HG03064 (cell line): ENCODE measurements around the gene FGA.
"Not testable (repeated sequence)": the region's sequence is repeated elsewhere in the genome, so short reads cannot be mapped to it uniquely, and the experiment has no call there.

Experiments used
- ATAC-seq: cut with Tn5 transposase; IDR thresholded peaks from one replicate; pipeline ENCODE4 v1.9.1; 2021; ENCODE audit warnings: low read depth; ENCODE audit not compliant: unreplicated experiment

FGA gene

DNA sequence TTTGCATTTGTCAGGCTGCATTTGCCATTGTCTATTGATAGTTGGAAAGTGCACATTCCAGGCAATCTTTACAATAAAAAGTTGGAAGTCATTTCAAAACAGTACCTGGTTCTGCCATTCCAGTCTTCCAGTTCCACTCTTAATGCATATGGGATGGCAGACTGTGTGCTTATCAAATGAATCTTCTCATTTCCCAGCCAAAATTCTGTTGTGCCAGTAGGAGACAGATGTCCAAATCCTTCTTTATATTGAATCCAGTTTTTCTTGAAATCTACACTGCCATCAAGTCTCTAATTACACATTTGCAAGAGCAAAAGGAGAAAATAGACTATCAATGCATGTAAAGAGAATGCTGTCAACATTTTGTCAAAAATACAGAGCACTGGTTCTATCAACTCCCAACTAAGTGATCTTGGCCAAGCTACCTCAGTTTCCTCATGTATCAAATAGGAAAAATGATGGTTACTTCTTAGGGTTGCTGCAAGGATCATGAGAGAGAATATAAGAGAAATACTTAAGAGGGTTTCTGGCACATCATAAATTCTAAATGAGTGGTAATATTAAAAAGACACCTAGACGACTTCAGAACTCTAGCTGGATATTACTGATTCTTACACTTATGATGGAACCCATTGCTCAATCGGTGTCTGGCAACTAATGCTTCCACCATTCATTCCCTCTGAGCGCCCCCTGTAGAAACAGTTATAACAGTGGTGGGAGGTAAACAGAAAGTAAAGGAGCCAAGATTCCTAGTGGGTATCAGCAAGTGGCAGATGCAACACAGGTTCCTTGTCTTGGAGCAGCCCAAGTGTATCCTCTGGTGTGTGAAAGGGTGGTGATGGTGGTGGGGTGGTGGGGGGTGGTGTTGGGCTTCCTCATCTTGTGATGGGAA is 18.1 kb upstream of the FGA start:
- no peak for ATAC-seq

DNA sequence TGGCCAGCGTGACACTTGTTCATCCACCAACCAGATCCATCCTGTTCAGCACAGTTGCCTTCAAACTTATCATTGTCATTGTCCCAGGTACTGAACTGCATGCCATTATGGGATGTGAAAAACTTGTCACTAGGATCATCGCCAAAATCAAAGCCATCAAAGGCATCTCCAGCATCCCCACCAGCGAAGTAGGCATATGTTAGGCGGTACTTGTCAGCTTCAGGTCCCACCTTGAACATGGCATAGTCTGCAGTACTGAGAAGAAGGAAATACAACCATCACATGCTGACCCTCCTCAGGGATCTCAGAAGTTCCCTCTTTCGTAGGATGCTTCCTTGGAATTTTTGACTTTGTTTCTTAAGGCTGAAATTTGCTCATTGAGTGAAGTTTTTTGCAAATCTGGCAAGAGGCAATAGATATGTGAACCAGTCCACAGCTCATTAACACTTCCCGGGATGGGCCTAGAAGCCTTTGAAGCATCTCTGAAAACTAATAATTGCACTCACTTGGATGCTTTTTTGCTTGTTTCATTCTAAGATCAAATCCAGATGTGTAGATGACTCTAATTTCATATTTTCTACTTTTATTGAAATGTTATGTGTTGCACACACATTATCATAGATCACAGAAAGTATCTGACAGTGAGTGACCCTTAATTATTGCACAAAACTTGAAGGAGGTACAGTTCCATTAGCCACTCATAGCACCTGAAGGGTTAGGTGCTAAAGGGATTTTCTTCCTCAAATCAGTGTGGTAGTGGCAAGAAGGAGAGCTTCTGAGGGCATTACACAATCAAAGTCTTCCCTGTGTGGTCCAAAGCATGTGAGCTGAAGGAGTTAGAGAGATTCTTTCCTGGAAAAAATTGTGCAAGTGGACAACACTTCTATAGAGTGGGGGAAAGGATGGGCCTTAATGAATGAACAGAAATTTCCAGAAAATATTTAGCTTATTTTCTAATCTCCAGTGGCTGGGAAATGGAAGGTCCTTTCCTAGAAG is 16.5 kb upstream of the FGA start:
- ATAC-seq = no peak

DNA sequence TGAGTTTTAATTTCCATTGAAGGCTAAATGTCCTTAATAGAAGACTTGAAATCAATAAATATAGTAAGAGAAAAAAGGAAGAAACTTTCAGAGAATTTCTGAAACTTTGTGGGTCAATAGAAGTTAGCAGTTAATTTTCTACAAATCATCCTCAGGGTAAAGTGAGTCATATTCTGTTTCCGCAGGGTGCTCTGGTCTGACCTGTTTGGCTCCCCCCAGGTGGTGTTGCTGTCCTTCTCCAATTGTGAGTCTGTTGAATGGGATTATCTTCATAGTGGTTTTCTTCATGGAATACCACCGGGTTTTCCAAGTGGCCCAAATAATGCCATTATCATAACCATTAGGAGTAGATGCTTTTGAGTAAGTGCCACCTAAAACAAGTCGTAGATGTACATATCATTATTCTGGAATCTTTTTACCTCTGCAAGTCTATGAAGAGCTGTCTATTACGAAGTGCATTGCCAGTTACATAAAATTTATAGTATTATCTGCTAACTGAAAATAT is 14.2 kb upstream of the FGA start:
- no peak for ATAC-seq

DNA sequence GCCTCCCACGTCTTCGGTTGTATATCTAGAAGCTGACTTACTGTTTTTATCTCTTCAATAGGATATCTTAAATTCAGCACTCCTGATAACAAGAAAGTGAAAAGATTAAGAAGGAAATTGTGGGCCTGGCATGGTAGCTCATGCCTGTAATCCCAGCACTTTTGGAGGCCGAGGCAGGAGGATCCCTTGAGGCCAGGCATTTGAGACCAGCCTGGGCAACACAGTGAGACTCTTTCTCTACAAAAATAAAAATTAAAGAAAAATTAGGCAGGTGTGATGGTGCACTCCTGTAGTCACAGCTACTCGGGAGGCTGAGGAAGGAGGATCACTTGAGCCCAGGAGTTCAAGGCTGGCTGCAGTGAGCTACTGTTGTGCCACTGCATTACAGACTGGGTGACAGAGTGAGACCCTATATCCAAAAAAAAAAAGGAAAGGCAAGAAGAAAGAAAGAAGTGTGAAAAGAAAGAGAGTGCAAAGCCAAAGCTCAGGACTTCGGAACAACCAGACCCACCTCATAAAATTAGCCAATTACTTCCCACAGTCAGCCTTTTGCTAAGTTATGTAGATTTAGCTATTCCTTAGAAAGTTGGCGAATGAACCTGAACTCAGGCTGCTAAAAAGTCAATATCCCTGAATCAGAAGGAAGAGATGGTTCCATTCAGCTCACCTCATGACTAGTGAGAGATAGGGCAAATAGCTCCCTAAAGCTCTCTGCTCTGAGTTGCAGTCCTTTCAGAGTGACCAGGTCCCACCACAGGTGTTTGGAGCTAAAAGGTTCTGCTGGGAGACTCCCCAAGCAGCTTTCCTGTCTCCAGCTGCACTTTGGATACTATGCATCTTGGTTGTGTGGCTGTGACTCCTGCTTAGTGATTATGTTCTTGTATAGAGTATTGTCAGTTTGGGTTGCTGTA is 12.7 kb upstream of the FGA start:
- ATAC-seq = no peak

DNA sequence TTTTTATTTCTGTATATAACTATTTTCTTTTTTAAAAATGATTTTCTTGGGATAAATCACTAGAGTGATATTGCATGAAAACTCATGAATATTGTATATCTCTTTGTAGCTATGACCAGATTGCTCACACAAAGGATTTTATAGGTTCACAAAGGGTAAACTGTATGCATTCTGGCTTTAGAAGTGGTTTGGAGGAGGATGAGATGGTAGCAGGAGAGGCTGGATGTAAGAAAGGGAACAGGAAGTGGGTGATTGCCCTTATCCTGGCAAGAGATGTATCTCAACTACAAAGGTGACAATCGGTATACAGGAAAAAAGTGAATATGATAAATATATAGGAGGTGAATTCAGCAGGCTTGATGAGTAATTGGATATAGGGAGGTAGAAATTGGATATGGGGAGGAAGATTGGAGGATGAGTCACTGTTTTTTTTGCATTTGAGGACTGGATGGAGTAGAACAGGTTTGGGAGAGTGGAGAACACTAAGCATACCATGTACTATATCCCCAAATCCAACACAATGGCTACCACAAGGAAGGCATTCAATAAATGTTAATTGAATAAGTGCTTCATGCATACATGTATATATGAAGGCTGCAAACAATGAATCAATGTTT is 12.0 kb upstream of the FGA start:
- ATAC-seq = no peak

DNA sequence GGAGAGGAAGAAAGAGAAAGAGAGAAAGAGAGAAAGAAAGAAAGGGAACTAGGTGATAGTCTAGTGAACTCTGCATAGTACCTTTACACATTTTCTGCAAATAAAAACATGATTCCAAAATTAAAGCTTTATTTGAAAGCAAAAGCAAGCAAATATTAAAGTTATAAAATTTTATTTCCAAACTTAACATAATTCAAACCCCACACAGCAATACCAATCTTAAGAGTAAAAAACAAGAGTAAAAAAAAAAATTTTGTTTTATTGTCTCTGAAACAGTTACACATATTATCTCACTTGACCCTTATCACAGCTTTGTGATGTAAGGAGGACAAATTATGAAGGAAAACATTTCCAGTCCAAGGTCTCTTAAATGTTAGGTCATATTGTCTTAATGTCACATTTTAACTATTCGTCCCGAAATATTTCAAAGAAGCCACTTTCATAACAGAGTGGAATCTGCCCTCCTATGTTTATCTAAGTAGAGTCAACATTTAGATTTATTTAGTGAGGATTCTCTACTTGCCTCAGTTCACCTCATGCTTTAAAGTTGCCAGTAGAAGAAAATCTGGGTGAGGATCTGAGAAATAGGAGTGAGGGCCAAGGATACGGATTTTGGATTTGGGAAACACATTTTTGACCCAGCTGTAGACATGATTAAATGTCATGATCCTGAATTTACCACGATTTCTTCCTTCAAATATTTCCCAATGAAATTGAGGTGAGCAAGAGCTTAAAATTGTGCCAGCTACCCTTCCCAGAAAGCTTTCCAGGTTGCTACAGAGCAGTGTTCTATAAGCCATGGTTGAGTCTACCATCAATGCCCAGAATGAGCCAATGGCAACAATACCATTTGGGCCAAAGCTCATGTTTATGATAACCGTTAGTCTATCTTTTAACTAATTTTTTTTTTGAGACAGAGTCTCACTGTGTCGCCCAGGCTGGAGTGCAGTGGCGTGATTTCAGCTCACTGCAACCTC is 7.5 kb upstream of the FGA start:
- ATAC-seq = no peak

DNA sequence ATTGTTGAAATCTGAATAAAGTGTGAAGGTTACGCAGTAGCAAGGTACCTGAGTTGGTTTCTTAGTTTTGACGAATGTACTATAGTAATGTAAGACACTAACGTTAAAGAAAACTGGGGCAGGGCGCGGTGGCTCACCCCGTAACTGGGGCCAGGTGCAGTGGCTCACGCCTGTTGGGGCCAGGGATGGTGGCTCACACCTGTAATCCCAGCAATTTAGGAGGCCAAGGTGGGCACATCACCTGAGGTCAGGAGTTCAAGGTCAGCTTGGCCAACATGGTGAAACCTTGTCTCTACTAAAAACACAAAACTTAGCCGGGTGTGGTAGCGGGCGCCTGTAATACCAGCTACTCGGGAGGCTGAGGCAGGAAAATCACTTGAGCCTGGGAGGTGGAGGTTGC is 6.7 kb upstream of the FGA start:
- ATAC-seq = not testable (repeated sequence)

DNA sequence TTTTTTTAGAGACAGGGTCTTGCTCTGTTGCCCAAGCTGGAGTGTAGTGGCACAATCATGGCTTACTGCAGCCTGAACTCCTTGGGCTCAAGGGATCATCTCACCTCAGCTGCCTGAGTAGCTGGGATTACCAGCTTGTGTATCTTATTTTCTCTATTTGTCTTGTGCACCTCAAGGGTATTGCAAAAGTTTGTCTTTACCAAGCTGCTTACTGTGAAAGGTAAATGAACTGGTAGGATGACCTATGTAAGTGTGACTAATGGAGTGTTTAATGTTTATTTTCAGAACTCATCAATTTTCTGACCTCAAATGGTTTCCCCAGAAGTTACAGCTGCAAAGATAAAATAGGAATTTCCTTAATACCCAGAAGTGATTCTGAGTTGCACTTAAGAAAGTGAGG is 5.3 kb upstream of the FGA start:
- no peak for ATAC-seq

DNA sequence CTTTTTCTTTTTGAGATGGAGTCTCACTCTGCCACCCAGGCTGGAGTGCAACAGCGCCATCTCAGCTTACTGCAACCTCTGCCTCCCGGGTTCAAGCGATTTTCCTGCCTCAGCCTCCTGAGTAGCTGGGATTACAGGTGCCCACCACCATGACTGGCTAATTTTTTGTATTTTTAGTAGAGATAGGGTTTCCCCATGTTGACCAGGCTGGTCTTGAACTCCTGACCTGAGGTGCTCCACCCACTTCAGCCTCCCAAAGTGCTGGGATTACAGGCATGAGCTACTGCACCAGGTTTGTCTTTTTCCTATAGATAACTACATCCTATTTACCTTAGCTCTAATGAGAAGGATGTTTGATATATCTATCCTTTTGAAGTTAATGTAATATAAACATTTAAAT is 3.8 kb upstream of the FGA start:
- not testable (repeated sequence) for ATAC-seq

DNA sequence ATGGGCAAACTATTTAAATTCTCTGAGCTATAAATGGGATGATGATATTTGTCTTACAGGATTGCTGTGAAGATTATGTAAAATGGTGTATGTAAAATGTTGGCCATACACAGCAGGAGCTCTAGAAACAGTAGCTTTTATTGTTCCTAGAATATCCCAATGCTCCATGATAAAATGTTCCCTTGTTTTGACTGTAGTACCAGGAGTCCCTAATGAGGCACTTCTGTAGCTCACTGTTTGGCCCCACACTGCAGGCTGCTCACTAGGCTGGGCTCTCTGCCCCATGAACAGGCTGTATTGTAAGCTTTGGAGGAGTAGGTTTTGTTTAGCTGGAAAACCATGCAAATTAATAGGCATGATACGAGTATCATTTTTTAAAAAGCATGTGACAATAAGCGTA is 3.3 kb upstream of the FGA start:
- no peak for ATAC-seq

DNA sequence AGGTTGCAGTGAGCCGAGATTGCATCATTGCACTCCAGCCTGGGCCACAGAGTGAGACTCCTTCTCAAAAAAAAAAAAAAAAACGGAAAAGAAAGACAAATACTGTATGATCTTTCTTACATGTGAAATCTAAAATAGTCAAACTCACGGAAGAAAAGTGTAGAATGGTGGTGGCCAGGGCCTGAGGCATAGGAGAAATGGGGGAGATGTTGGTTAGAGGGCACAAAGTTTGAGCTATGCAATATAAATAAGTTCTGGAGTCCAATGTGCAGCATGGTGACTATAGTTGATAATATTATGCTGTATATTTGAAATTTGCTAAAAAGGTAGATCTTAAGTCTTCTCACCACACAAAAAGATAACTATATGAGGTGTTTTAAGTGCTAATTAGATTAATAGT is 1.3 kb upstream of the FGA start:
- ATAC-seq = no peak

DNA sequence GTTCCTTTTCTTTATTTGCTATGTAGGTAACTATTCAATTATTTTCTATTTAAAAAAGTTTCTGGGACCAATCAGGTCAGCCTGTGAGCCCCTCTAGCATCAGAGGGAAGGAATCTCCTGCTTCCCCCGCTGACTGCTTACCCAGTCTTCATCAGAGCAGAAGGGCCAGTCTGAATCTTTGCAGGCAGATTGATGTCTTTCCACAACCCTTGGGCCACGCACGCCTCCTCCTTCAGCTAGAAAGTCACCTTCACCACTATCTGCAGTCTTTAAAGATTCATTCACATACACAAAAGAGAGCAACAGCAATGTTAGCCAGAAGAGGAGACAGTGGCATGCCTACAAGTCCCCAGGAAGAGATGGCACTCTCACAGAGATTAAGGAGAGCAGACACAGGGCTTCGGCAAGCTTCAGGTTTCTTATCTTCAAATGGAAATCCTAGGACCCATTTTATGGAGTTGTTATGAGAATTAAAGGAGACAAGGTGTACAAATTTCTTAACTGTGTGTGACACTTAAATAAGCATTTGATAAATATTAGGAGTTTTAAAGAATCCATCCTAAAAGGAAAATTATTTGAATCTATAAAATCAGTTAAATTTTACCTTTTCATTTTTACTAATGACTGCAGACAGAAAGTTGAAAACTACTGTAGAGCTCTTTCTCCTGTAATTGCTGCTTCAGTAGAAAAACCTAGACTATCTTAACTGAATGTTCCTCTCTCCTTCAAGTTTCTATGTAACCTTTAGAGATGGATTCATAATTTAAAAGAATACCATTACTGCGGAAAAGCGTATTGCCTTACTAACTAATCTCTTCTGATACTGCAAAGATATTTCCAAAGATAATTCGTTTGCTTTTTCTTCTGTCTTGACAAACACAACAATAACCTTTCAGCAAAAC is 995 bp downstream of the FGA start:
- no peak for ATAC-seq

DNA sequence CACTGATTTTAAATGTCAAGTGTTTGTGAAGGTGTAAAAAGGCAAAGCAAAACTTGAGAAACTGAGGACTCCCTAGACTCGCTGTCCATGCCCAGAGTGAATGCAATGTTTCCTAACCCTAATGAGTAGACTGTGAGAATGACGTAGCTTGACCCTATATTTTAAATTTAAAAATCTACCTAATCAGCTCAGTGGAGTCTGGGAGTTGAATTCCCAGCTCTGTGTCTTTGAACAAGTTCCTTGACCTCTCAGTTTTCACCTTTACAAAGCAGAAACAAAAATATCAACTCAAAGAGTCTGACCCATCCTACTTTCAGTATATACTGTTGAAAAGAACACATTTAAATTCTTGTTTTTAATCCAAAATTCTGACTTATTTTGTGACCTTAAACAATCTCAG is 2.3 kb downstream of the FGA start:
- no peak for ATAC-seq

DNA sequence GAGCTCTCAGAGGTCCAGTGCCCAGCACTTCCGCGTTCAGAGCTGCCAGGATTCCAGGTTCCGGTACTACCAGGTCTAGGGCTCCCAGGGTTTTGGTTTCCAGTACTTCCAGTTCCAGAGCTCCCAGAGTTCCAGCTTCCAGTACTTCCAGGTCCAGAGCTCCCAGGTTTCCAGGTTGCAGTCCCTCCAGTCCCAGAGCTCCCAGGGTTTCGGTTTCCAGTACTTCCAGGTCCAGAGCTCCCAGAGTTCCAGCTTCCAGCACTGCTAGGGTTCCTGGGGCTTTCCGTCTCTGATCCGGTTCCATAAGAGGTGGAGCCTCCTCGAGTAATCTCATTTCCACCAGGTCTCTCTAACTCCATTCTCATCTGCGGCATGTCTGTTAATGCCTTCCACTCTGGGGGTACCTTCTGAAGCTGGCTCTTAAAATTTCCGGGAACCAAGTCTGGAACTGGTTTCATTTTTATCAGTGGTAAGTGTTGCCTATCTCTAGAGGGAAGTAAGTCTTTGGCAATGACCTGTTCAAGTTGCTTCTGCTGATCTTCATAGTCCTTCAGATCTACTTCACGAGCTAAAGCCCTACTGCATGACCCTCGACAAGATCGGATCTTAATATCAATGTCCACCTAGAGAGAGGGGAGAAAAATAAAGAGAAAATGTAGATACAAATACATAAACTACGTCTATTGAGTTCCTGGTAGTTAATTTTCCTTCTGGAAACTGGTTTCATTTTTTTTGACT is 4.1 kb downstream of the FGA start:
- no peak for ATAC-seq

DNA sequence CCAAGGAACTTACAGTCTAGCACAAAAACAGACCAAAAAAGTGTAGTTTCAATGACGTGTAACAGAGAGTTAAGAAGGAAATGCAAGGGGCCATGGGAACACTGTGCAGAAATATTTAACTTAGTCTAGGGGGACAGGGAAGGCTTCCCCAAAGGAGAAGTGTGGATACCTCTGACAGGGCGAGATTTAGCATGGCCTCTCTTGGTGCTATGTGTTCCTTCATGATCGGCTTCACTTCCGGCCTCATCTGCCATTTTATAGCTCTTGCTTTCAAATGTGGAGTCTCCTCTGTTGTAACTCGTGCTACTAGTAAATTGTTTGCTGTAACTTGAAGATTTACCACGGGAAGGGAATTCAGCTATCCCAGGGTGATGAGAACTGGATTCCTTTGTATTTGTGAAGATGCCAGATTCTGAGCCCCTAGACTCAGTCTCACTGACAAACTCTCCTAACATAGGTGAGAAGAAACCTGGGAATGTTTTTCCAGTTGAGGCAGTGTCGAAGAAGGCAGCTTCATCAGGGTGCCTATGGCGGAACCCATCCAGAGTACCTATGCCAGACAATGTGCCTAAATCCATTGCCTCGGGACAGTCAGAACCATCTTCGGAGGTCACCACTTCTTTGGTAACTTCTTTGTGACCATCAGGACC is 5.0 kb downstream of the FGA start:
- ATAC-seq = no peak

DNA sequence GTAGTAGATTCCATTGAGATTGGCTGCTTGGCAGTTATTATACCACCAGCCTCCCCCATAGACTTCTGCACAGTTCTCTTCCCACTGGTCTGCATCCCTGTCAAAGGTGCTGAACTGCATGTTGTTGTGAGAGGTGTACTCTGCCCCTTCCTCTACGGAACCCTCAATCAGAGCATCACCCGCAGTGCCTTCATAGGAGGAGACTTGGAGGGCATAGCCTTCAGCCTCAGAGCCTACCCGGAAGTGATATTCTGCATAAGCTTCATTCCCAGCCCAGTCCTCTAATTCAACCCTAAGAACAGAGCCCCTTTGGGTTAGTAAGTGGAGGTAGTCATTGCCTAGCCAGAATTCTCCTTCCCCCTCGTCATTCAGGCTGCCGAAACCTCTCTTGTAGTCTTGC is 6.3 kb downstream of the FGA start:
- no peak for ATAC-seq

DNA sequence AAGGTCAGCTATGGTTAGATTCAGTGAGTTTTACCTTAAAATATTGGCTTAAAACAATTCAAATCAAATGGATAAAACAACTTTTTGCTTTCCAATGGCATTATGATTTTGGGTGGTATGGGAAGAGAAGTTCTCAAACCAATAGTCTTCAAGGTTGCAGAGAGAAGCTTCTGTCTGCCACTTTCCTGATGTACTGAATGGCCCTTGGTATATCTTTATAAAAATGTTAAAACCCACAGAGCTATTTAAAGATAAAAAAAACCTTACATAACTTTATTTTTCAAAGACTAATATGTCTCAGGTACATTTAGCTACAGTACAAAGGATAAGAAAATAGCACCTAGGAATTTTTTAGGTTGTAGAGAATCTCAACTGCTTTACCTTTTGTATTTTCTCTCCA is 6.9 kb downstream of the FGA start:
- no peak for ATAC-seq
